Naive thymus-derived CD8-positive, alpha-beta T cell (primary cell): ENCODE measurements around the gene CYB561D2. TPM values are rescaled to one million over a fixed set of nuclear protein-coding genes. Genes with fewer than 3 reads are reported as not detected.

Experiments used
- ATAC-seq, 2 donors: fragments of 150-1000 bp; cut with Tn5 transposase in 1 of 2; sonication (Bioruptor Pico), chemical (Tn5 transposase) in 1 of 2; 1 replicate in 1 of 2; 2 replicates in 1 of 2; pipeline ENCODE4 v1.10.0; 2021; ENCODE audit warnings: mild to moderate bottlenecking in 2 of 2, moderate library complexity in 2 of 2
- POLR2A ChIA-PET: fragments of 350-600 bp; sonication (Branson Sonifier 250); formaldehyde crosslinking; loops from one replicate; lab custom pipeline; 2021; ENCODE audit warnings: antibody characterized with exemption; lab: Charles Lee
- DNase-seq, 10 donors: peaks; one replicate each; pipeline versions ENCODE4 v3.0.0 to v3.0.0-alpha.2; 2020 to 2022
- H3K27ac Mint-ChIP-seq, 10 donors: one replicate each; pipeline ENCODE4 v1.8.0; 2020 to 2022; ENCODE audit warnings: mild to moderate bottlenecking in 10 of 10, mixed read lengths in 10 of 10, moderate library complexity in 4 of 10, inconsistent platforms in 1 of 10
- H3K27me3 Mint-ChIP-seq, 5 donors: one replicate each; pipeline ENCODE4 v1.8.0; 2021 to 2022; ENCODE audit warnings: mixed read lengths in 5 of 5
- H3K36me3 Mint-ChIP-seq, 3 donors: one replicate each; pipeline ENCODE4 v1.8.0; 2020 to 2022; ENCODE audit warnings: mixed read lengths in 3 of 3, mild to moderate bottlenecking in 2 of 3, inconsistent platforms in 1 of 3
- H3K4me1 Mint-ChIP-seq, 4 donors: one replicate each; pipeline ENCODE4 v1.8.0; 2021 to 2022; ENCODE audit warnings: mixed read lengths in 4 of 4
- H3K4me3 Mint-ChIP-seq, 10 donors: one replicate each; pipeline ENCODE4 v1.8.0; 2020 to 2022; ENCODE audit warnings: mild to moderate bottlenecking in 10 of 10, mixed read lengths in 10 of 10, moderate library complexity in 6 of 10, inconsistent platforms in 1 of 10
- H3K9me3 Mint-ChIP-seq, 9 donors: one replicate each; pipeline ENCODE4 v1.8.0; 2020 to 2022; ENCODE audit warnings: mixed read lengths in 9 of 9, mild to moderate bottlenecking in 3 of 9, inconsistent platforms in 1 of 9, moderate library complexity in 1 of 9
- polyA plus RNA-seq, 3 donors: library from polyadenylated mRNA; unstranded; fragments of 300-500 nt; fragmentation: Illumina TruSeq; gene quantifications; one replicate each; pipeline ENCODE4 v1.2.3, GENCODE V29; 2021
- total RNA-seq, 8 experiments: library from RNA in 2 of 8; stranded (reverse) in 2 of 8; gene quantifications; one replicate each; pipeline ENCODE4 v1.2.3 and lab custom pipeline; 2021 to 2026

Gene CYB561D2
- total and polyA plus RNA-seq, 5 experiments from 2014 or later = 29.7 to 48.2 (median 45.5) TPM

DNA sequence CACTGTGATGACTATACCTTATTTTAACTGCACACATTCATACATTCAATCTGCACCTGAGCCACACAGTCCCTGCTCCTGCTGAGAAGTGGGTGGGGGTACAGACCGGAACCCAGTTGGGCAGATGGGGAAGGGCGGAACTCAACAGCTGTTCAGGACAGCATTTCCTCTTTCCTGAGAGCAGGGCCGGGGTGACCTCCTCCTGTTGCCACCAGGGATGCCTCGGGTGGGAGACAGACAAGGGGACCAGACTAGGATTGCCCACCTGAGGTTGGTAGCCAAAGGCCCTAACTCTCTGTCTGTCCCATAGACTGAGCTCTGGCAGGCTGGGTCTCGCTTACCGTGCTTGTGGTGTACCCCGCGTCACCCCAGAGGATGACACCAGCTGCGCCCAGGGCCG, 32.0 kb upstream of the CYB561D2 start:
- Mint-ChIP-seq H3K27me3 (no peaks in the 10 kb centered on the region), H3K36me3 (no peaks in the 10 kb centered on the region), H3K4me3 (peak overlapping the region in 6 of 10 donors; percentile 9 to 95 (median 48)), H3K4me1 (peaks cover 19 to 55% (median 45%) of the 10 kb centered on the region in 4 donors), H3K9me3 (no peaks in the 10 kb centered on the region), H3K27ac (peak overlapping the region in 3 of 10 donors; percentile 49 to 74 (median 68))
- POLR2A ChIA-PET = interaction anchor here (0.8 to 3.4 kb wide), 5 partner anchors 9 to 27 kb away, joined by 3 to 17 read pairs (median 9); partner anchors contain the start of genes HYAL3, IFRD2, NAA80 and TUSC2
- ATAC-seq (no peak), DNase-seq (no peak)

DNA sequence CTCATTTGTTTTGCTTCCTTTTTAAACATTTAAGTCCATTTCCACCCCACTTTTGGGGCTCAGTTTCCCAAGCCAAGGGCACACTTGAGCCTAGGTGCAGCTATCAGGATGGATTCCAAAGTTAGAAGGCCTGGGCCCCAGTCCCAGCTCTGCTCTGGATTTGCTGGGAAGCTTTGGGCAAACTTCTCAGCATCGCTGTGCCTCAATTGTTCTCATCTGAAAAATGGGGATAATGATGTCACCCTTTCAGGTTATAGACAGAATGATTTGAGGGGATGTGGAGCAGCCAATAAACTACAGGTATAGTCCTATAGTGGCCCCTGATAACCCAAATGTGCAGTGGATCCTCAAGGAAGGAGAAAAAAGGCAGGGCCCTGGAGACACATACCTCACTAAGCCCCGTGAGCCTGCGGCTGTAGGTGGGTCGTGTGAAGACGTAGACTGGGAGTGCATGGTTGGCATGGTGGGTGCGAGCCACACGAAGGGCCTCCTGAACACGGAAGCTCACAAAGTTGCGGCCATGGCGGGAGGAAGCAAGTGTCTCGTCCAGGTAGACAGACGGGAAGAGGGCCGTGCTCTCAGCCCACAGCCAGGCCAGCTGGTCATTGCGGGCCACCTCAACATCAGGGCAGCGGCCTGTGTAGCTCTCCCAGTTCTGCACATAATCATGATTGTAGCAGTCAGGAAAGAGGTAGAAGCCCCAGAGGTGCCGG, 31.3 kb upstream of the CYB561D2 start:
- Mint-ChIP-seq H3K36me3 (no peaks in the 10 kb centered on the region), H3K9me3 (no peaks in the 10 kb centered on the region), H3K4me1 (peaks cover 19 to 55% (median 44%) of the 10 kb centered on the region in 4 donors), H3K4me3 (peak overlapping the region; percentile 12 to 96 (median 46)), H3K27me3 (no peaks in the 10 kb centered on the region), H3K27ac (peak overlapping the region in 2 of 10 donors; percentile 67 to 69)
- POLR2A ChIA-PET = interaction anchor here (0.8 to 5.7 kb wide), 5 partner anchors 9 to 28 kb away, joined by 3 to 53 read pairs (median 16); partner anchors contain the start of genes HYAL3, IFRD2, NAA80 and RASSF1
- no peak for ATAC-seq
- DNase-seq = no peak

DNA sequence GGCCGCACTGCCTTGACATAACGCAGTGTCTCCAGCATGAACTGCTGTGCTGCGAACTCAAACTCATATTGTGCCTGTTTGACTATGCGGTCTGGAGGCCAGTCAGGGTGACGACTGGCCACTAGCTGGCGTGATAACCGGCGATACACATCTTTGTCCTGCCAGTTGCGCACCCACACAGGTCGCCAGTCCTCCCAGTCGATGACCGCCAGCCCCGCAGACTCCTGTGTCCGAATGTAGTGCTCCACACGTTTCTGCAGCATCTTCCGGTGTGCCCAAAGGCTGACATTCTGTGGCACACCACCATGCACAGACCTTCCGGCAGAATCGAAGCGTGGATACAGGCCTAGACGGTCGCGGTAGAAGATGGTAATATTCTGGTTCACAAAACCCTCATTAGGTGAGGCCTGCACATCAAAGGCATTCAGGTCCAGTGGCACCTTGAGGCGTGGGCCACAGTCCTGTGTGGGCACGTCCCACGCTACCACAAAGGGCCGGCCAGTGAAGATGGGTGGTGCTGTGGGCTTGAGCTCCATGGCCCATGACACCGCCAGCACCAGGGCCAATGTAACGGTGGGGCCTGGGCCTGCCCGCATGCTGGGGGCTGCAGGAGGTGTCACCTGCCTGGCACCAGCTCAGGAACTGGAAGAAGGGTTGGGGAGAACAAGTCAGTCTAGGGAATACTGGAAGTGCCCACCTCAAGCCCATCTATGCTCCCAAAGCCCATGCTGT, 30.6 kb upstream of the CYB561D2 start:
- H3K27me3 Mint-ChIP-seq = no peaks in the 10 kb centered on the region
- peaks cover 22 to 62% (median 48%) of the 10 kb centered on the region in 4 donors for H3K4me1 Mint-ChIP-seq
- peaks cover 0 to 3% (median 0%) of the 10 kb centered on the region in 3 donors for H3K36me3 Mint-ChIP-seq
- POLR2A ChIA-PET = interaction anchor here (0.6 to 5.7 kb wide), 7 partner anchors 11 to 28 kb away, joined by 3 to 53 read pairs (median 6); partner anchors contain the start of genes HYAL3, IFRD2, NAA80 and RASSF1
- H3K27ac Mint-ChIP-seq = peak overlapping the region in 7 of 10 donors; percentile 52 to 94 (median 91)
- no peak for ATAC-seq
- H3K9me3 Mint-ChIP-seq = no peaks in the 10 kb centered on the region
- no peak for DNase-seq
- H3K4me3 Mint-ChIP-seq = peak overlapping the region; percentile 81 to 97 (median 92)

DNA sequence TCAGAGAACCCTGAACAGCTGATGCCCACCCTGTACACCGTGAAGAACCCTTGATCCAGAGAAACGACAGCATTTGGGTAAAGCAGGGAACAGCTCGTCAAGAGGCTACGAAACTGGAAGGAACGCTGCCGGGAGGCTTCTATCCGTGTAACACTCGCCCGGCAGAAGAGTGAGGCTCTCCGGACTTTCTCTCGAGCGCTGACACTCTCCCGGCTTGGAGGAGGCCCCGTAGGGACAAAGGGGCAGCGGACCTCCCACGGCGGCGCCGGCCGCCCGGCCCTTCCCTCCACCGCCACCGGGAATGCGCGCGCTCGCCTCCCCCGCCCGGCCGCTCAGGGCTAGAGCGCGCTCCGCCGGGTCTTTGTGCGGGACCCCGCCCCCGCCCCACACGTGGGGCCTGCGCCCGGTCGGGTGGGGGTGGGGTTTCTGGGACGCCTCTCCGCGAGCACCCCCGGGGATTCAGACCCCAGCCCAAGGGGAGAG, 29.8 kb upstream of the CYB561D2 start:
- peak overlapping the region; percentile 73 to 95 (median 91) for H3K27ac Mint-ChIP-seq
- peaks cover 0 to 3% (median 0%) of the 10 kb centered on the region in 3 donors for H3K36me3 Mint-ChIP-seq
- H3K4me3 Mint-ChIP-seq = peak overlapping the region; percentile 81 to 97 (median 92)
- DNase-seq (peak in 5 of 10 donors; percentile 23 to 78 (median 56)), ATAC-seq (peak; percentile 44 to 58)
- no peaks in the 10 kb centered on the region for H3K9me3 Mint-ChIP-seq
- peaks cover 22 to 56% (median 47%) of the 10 kb centered on the region in 4 donors for H3K4me1 Mint-ChIP-seq
- no peaks in the 10 kb centered on the region for H3K27me3 Mint-ChIP-seq
- POLR2A ChIA-PET = interaction anchor here (0.6 to 5.7 kb wide), 9 partner anchors 10 to 30 kb away, joined by 3 to 53 read pairs (median 6); partner anchors contain the start of genes CYB561D2, HYAL3, IFRD2 and NAA80

DNA sequence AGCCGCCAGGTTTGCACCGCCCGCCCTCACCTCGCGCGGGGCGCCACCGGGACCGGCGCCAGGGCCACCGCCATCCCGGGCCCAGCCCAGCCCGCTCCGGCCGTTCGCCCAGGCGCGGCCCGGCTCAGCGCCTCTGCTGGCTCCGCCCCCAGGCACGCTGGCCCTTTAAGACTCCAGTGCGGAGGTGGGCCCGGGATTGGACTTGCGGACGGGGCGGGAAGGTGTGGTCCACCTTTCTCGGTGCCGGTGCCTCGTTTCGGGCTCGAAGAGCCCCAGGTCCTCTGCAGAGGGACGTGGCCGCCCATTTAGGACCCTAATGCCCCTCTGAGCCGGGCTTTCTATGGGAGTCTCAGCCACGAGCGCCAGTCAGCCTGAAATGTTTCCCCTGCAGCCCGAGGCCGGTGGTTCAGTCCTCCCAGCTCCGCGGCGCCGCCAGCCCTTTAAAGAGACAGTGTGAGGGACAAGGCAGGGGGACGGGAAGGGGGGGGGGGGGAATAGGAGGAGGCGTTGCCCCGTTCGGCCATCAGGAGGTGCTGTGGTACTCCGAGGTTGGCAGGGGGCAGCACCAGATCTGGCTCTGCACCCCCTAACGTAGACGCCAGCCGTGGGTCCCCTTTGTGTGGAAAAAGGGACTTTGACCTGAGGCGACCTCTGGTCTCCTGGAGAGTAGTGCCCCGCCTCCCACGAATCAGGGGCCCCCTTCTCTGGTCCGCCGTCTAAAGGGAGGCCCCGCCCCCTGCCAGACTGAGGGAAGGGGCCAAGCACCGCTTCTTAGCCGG, 29.1 kb upstream of the CYB561D2 start:
- Mint-ChIP-seq H3K4me3 (peak overlapping the region; percentile 79 to 92 (median 86)), H3K4me1 (peaks cover 18 to 56% (median 45%) of the 10 kb centered on the region in 4 donors)
- POLR2A ChIA-PET = interaction anchor here (0.6 to 5.7 kb wide), 12 partner anchors 10 to 981 kb away, joined by 3 to 53 read pairs (median 4); partner anchors contain the start of genes CYB561D2, HYAL3, IFRD2 and NAA80

DNA sequence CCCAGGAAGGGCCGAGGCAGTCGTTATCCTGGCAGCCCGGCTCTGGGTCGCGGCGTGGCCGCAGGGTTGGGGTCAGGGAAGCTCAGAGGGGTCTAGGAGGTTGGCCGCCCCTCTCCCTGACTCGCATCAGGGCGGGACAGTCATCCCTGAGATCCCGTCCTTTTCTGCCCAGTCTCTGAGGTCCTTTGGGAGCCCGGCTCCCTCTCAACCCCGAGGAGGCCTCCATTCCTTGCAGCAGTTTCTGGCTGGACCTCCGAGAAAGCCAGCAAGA, 28.6 kb upstream of the CYB561D2 start:
- DNase-seq = no peak
- no peaks in the 10 kb centered on the region for H3K9me3 Mint-ChIP-seq
- POLR2A ChIA-PET = interaction anchor here (0.7 to 5.7 kb wide), 10 partner anchors 13 to 982 kb away, joined by 3 to 53 read pairs (median 4); partner anchors contain the start of genes CYB561D2, HYAL3, IFRD2 and NAA80
- H3K4me1 Mint-ChIP-seq = peaks cover 13 to 56% (median 44%) of the 10 kb centered on the region in 4 donors
- H3K36me3 Mint-ChIP-seq = peaks cover 0 to 3% (median 0%) of the 10 kb centered on the region in 3 donors
- H3K27me3 Mint-ChIP-seq = no peaks in the 10 kb centered on the region
- ATAC-seq = no peak
- H3K27ac Mint-ChIP-seq = peak overlapping the region in 2 of 10 donors; percentile 66 to 95
- H3K4me3 Mint-ChIP-seq = peak overlapping the region in 7 of 10 donors; percentile 79 to 92 (median 87)

More for the DNA sequence above, 29.1 kb upstream of the CYB561D2 start:
- Mint-ChIP-seq H3K36me3 (peaks cover 0 to 3% (median 0%) of the 10 kb centered on the region in 3 donors), H3K27ac (peak overlapping the region; percentile 73 to 97 (median 93)), H3K27me3 (no peaks in the 10 kb centered on the region), H3K9me3 (no peaks in the 10 kb centered on the region)
- DNase-seq (peak; percentile 70 to 90 (median 78)), ATAC-seq (peak; percentile 74 to 78)

DNA sequence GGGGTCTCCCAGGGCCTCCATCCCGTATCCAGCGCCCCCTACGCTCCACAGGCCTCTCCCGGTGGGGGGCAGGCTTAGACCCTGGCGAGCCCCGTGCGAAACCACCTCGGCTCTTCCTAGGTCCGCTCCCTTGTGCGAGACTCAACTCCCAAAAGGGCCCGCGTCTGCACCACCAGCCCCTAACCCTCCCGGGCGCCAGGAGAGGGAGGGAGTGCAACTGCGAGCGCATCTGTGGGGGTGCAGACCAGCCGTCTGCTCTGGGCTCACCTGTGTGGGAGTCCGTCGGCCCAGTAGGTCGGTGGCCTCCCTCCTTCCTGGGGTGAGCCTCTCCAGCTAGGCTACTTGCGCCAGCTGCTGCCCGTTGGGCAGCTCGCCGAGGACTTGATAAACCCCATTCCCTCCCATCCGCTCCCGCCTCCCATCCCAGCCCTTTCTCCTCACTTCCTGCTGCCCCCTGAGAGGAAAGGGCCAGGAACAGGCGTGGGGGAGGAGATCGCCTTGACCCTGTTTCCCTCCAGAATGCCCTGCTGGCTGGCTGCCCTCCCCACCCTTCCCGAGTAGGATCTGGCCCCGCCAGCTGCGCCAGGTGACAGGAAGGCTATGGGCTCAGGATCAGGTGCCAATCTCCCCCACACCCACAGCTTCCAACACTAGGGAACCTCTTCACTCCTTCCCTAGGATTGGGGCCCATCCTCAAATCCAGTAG, 28.1 kb upstream of the CYB561D2 start, which contains the start of gene HYAL2:
Gene HYAL2 (minus strand): TSS at position 360 of the 706 bp plus-strand sequence. CDS start 2,256 bp downstream, outside the sequence.
- ATAC-seq (no peak), DNase-seq (no peak)
- Mint-ChIP-seq H3K9me3 (no peaks in the 10 kb centered on the region), H3K27me3 (no peaks in the 10 kb centered on the region), H3K4me1 (peaks cover 13 to 58% (median 46%) of the 10 kb centered on the region in 4 donors), H3K36me3 (peaks cover 0 to 3% (median 0%) of the 10 kb centered on the region in 3 donors), H3K4me3 (peak within 1 kb of the TSS; percentile 79 to 92 (median 86)), H3K27ac (peak within 1 kb of the TSS; percentile 73 to 97 (median 93))
- POLR2A ChIA-PET = interaction anchor here (1.0 to 5.7 kb wide), 8 partner anchors 12 to 982 kb away, joined by 3 to 53 read pairs (median 4); partner anchors contain the start of genes HYAL3, IFRD2, NAA80 and RASSF1

DNA sequence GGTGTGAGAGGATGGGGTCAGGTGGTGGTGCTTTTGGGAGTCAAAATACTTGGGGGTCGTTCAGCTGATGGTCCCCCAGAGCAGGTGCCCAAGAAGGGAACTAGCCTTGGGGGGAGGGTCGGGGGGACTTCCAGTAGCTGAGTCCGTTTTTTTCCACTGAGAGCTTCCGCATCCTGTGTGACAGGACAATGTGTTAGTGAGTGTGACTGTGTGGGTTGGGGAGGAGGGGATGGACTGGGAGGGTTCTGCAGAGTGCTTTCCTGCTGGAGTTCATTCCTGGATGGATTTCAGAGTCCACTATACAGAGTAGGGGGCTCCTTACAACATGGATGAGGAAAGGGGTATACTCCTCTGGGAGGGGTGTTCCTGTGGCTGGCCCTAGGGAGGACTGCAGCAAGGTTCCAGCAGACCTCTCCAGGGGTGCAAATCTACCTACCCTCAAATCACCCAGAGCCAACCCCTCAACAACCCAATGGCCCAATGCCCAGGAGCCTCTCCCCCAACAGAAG, 27.5 kb upstream of the CYB561D2 start:
- DNase-seq (no peak), ATAC-seq (no peak)
- Mint-ChIP-seq H3K4me3 (peak overlapping the region in 6 of 10 donors; percentile 27 to 86 (median 62)), H3K27me3 (no peaks in the 10 kb centered on the region), H3K27ac (peak overlapping the region in 8 of 10 donors; percentile 5 to 77 (median 52)), H3K4me1 (peaks cover 12 to 59% (median 49%) of the 10 kb centered on the region in 4 donors), H3K9me3 (no peaks in the 10 kb centered on the region), H3K36me3 (peaks cover 0 to 3% (median 0%) of the 10 kb centered on the region in 3 donors)
- POLR2A ChIA-PET = interaction anchor here (1.0 to 5.7 kb wide), 5 partner anchors 12 to 983 kb away, joined by 3 to 53 read pairs (median 3); partner anchors contain the start of genes HYAL3, IFRD2, NAA80 and RASSF1

DNA sequence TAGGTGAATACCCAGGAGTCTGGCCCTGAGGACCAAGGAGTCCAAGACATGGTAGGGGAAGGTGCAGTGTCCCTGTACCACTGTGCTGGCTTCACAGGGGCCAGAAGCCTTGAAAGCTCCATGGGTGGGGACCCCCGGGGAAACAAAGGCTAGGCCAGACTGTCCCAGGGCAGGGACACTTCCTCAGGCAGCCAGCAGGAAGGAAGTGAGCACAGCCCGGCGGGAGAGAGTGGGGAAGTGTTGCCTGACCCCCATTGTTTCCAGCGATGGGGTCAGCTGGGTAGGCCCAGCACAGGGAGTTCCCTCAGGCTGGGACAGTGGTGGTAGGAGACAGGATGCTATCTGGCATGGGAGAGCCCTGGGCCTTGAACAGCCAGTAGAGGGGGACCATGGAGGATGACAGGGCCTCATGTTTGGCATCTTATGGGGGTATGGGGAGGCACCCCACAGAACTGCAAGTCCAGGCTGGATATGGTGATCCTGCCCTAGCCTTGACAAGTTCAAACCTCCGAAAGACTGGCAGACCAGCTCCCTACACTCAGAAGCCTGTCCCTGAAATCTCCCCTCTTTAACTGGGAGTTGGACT, 27.0 kb upstream of the CYB561D2 start:
- POLR2A ChIA-PET = interaction anchor here (1.0 to 5.7 kb wide), 8 partner anchors 11 to 129 kb away, joined by 3 to 53 read pairs (median 4); partner anchors contain the start of genes HYAL3, IFRD2, NAA80 and RASSF1
- Mint-ChIP-seq H3K4me3 (peak overlapping the region in 1 of 10 donors; percentile 29), H3K9me3 (no peaks in the 10 kb centered on the region), H3K27ac (peak overlapping the region in 7 of 10 donors; percentile 25 to 79 (median 44)), H3K4me1 (peaks cover 13 to 59% (median 50%) of the 10 kb centered on the region in 4 donors), H3K27me3 (no peaks in the 10 kb centered on the region), H3K36me3 (peaks cover 0 to 6% (median 0%) of the 10 kb centered on the region in 3 donors)
- no peak for ATAC-seq
- DNase-seq = no peak
